ENCODE results near the gene PIH1D1.

The PIH1D1 gene

DNA sequence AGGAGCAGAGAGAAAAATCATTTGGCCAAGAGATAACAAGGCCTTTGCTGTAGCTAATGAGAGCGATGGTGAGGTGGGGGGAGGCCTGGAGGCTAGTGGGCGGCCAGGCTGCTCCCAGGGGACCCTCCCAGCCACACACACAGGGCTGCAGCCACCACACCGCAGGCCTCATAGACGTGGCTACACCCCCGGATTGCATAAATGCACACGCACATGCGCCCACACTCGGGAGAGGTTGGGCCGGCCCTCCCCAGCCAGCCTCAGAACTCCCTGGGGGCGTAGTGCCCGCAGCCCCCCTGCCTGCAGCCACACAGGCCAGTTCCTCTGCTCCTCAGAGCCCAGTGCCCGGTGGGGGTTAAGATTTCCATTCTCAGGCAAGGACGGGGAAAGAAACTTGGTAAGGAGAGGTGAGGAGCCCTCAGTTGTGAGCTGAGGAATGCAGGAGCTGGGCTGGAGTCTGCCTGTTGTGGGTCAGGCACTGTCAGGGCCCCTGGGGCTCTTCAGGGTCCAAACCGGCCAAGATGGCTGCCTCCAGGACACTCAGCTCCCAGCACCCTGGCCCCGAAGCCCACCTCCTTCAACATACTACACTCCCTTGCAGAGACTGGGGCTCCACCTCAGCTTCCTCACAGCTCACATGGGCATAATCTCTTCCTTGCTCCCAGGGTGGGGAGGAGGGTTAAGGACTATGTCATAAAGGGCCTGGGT is 36.4 kb downstream of the PIH1D1 start:
- Histone ChIP-seq H3K18ac (ENCODE audit: low read depth in 1 of 2, low read length in 2 of 2) (no peak overlapping the region), H3K9me3 (ENCODE audit: control insufficient read depth, low read length) (no peaks in the 10 kb centered on the region), H3K4me2 (ENCODE audit: low read length, poor library complexity, severe bottlenecking) (no peak overlapping the region), H3K27ac (ENCODE audit: low read length, poor library complexity, severe bottlenecking) (no peak overlapping the region), H4K91ac (ENCODE audit: low read length) (no peak overlapping the region), H4K8ac (ENCODE audit: low read length) (no peak overlapping the region), H3K4me1 (ENCODE audit: control insufficient read depth, insufficient read depth, low read depth, low read length) (peaks cover 5% of the 10 kb centered on the region), H2BK120ac (ENCODE audit: low read depth, low read length) (no peak overlapping the region), H3K27me3 (ENCODE audit: control insufficient read depth in 1 of 2, insufficient read depth in 1 of 2, low read length in 2 of 2) (peaks cover 17 to 71% of the 10 kb centered on the region in 2 experiments), H3K14ac (ENCODE audit: low read length in 2 of 2) (peak overlapping the region in 1 of 2 experiments; percentile 68), H3K4ac (ENCODE audit: low read depth in 1 of 2, low read length in 2 of 2) (no peak overlapping the region), H2BK15ac (ENCODE audit: low read depth, poor library complexity, severe bottlenecking) (no peak overlapping the region), H2AK5ac (ENCODE audit: low read length, severe bottlenecking) (no peak overlapping the region), H3K9ac (ENCODE audit: low read length) (no peak overlapping the region), H2BK12ac (ENCODE audit: low read length in 2 of 2) (no peak overlapping the region), H2AFZ (ENCODE audit: low read depth, low read length) (no peak overlapping the region), H3K79me1 (replicated peaks; ENCODE audit: low read length, poor library complexity, severe bottlenecking) (no peaks in the 10 kb centered on the region), H3K36me3 (ENCODE audit: control insufficient read depth in 1 of 2, insufficient read depth in 2 of 2, low read depth in 1 of 2, low read length in 2 of 2) (no peaks in the 10 kb centered on the region), H2BK5ac (ENCODE audit: low read depth, low read length, poor library complexity, severe bottlenecking) (no peak overlapping the region), H3K4me3 (ENCODE audit: insufficient read depth in 1 of 2, low read depth in 1 of 2, low read length in 2 of 2) (no peak overlapping the region), H3K23ac (ENCODE audit: low read length in 2 of 2) (peak overlapping the region in 1 of 2 experiments; percentile 46)
- WGBS, result 73% methylated on average over 14 of the region's 15 CpGs
- DNase-seq, result no peak

DNA sequence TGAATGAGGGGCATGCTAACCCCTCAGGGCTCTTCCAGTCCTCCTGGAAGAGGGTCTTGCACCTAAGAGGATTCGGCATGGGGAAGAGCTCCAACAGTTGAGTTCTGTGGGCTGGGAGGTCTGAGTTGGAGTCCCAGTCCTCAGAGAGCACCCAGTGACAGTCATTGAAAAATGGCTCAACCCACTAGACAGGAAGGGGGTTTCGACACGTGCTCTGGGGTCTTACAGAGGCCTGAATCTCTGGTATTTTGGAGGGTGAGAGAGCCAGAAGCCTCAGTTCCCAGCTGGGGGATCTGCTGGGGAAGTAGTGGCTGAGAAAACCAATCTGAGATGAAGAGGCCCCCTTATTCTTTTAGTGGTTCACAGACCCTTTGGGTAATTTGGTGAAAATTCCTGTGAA is 37.4 kb downstream of the PIH1D1 start:
- H3K23ac ChIP-seq (ENCODE audit: low read length in 2 of 2), result no peak overlapping the region
- H3K27ac ChIP-seq (ENCODE audit: low read length, poor library complexity, severe bottlenecking), result no peak overlapping the region
- no peak overlapping the region for H3K18ac ChIP-seq (ENCODE audit: low read depth in 1 of 2, low read length in 2 of 2)
- 89% methylated on average over 3 of the region's 3 CpGs for WGBS
- no peak overlapping the region for H3K14ac ChIP-seq (ENCODE audit: low read length in 2 of 2)
- no peak overlapping the region for H2BK5ac ChIP-seq (ENCODE audit: low read depth, low read length, poor library complexity, severe bottlenecking)
- H4K91ac ChIP-seq (ENCODE audit: low read length), result no peak overlapping the region
- H2BK120ac ChIP-seq (ENCODE audit: low read depth, low read length), result no peak overlapping the region
- no peaks in the 10 kb centered on the region for H3K36me3 ChIP-seq (ENCODE audit: control insufficient read depth in 1 of 2, insufficient read depth in 2 of 2, low read depth in 1 of 2, low read length in 2 of 2)
- no peak overlapping the region for H2AFZ ChIP-seq (ENCODE audit: low read depth, low read length)
- H3K9me3 ChIP-seq (ENCODE audit: control insufficient read depth, low read length), result no peaks in the 10 kb centered on the region
- H2BK12ac ChIP-seq (ENCODE audit: low read length in 2 of 2), result no peak overlapping the region
- no peak overlapping the region for H2BK15ac ChIP-seq (ENCODE audit: low read depth, poor library complexity, severe bottlenecking)
- no peak overlapping the region for H3K4ac ChIP-seq (ENCODE audit: low read depth in 1 of 2, low read length in 2 of 2)
- H3K4me3 ChIP-seq (ENCODE audit: insufficient read depth in 1 of 2, low read depth in 1 of 2, low read length in 2 of 2), result no peak overlapping the region
- no peak for DNase-seq
- H3K4me2 ChIP-seq (ENCODE audit: low read length, poor library complexity, severe bottlenecking), result no peak overlapping the region
- no peak overlapping the region for H4K8ac ChIP-seq (ENCODE audit: low read length)
- peaks cover 11% of the 10 kb centered on the region for H3K4me1 ChIP-seq (ENCODE audit: control insufficient read depth, insufficient read depth, low read depth, low read length)
- H3K9ac ChIP-seq (ENCODE audit: low read length), result no peak overlapping the region
- H3K79me1 ChIP-seq (replicated peaks; ENCODE audit: low read length, poor library complexity, severe bottlenecking), result no peaks in the 10 kb centered on the region
- H3K27me3 ChIP-seq (ENCODE audit: control insufficient read depth in 1 of 2, insufficient read depth in 1 of 2, low read length in 2 of 2), result peaks cover 10 to 68% of the 10 kb centered on the region in 2 experiments
- no peak overlapping the region for H2AK5ac ChIP-seq (ENCODE audit: low read length, severe bottlenecking)

DNA sequence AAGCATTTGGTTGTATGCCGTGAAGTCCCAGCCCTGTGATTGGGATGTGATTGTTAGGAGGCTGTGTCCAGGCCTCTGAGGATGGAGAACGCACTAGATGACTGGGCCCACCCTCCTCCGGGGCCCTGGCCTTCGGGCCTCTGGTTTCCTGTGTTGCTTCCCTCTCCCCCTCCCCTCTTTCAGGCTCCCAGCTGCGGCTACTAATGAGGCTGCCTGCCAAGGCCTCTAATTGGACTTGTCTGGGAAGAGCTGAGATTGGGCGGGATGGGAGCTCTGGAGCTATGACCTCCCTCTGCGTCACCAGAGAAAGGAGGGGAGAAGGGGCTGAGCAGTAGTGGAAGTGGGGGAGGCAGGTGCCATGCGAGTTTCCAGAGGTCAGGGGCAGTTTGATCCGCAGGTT is 38.3 kb downstream of the PIH1D1 start:
- Histone ChIP-seq H2BK12ac (ENCODE audit: low read length in 2 of 2) (no peak overlapping the region), H3K4ac (ENCODE audit: low read depth in 1 of 2, low read length in 2 of 2) (no peak overlapping the region), H3K4me3 (ENCODE audit: insufficient read depth in 1 of 2, low read depth in 1 of 2, low read length in 2 of 2) (no peak overlapping the region), H2BK15ac (ENCODE audit: low read depth, poor library complexity, severe bottlenecking) (peak overlapping the region; percentile 33), H2AK5ac (ENCODE audit: low read length, severe bottlenecking) (no peak overlapping the region), H4K91ac (ENCODE audit: low read length) (no peak overlapping the region), H3K9me3 (ENCODE audit: control insufficient read depth, low read length) (no peaks in the 10 kb centered on the region), H3K27me3 (ENCODE audit: control insufficient read depth in 1 of 2, insufficient read depth in 1 of 2, low read length in 2 of 2) (peaks cover 10 to 67% of the 10 kb centered on the region in 2 experiments), H4K8ac (ENCODE audit: low read length) (no peak overlapping the region), H3K79me1 (replicated peaks; ENCODE audit: low read length, poor library complexity, severe bottlenecking) (no peaks in the 10 kb centered on the region), H2BK120ac (ENCODE audit: low read depth, low read length) (no peak overlapping the region), H2BK5ac (ENCODE audit: low read depth, low read length, poor library complexity, severe bottlenecking) (no peak overlapping the region), H3K36me3 (ENCODE audit: control insufficient read depth in 1 of 2, insufficient read depth in 2 of 2, low read depth in 1 of 2, low read length in 2 of 2) (no peaks in the 10 kb centered on the region), H3K4me1 (ENCODE audit: control insufficient read depth, insufficient read depth, low read depth, low read length) (peaks cover 15% of the 10 kb centered on the region), H3K23ac (ENCODE audit: low read length in 2 of 2) (no peak overlapping the region), H3K9ac (ENCODE audit: low read length) (no peak overlapping the region), H3K18ac (ENCODE audit: low read depth in 1 of 2, low read length in 2 of 2) (no peak overlapping the region), H3K14ac (ENCODE audit: low read length in 2 of 2) (peak overlapping the region in 1 of 2 experiments; percentile 26), H3K27ac (ENCODE audit: low read length, poor library complexity, severe bottlenecking) (no peak overlapping the region), H2AFZ (ENCODE audit: low read depth, low read length) (no peak overlapping the region), H3K4me2 (ENCODE audit: low read length, poor library complexity, severe bottlenecking) (no peak overlapping the region)
- no peak for DNase-seq
- WGBS, result 34% methylated on average over 7 of the region's 9 CpGs

DNA sequence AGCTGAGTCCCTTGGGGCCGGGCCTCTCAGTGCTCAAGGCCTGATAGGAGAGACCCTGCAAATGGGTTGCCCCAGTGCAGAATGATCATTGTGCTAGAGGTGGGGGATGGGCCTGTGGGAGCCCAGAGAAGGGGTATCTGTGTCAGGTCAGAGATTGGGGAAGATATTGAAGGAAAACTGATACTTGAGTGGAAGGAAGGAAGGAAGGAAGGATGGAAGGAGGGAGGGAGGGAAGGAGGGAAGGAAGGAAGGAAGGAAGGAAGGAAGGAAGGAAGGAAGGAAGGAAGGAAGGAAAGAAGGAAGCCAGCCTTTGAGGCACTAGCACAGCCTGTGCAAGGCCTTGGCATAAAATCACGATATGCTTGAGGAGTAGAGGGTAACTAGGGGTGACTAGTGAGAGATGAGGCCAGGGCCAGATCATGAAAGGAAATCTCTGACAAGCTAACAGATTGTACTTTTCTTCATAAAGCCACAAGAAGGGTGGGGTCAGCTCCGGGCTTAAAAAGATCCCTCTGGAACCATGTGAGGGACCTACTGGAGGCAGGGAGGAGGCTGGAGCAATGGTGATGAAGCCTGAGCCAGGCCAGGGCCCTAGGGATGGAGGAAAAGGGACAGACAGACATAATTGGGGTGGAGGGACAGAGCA is 39.8 kb downstream of the PIH1D1 start:
- Histone ChIP-seq H3K4me2 (ENCODE audit: low read length, poor library complexity, severe bottlenecking) (no peak overlapping the region), H2BK5ac (ENCODE audit: low read depth, low read length, poor library complexity, severe bottlenecking) (no peak overlapping the region), H3K4me3 (ENCODE audit: insufficient read depth in 1 of 2, low read depth in 1 of 2, low read length in 2 of 2) (no peak overlapping the region), H3K9ac (ENCODE audit: low read length) (no peak overlapping the region), H2AK5ac (ENCODE audit: low read length, severe bottlenecking) (no peak overlapping the region), H3K27me3 (ENCODE audit: control insufficient read depth in 1 of 2, insufficient read depth in 1 of 2, low read length in 2 of 2) (peaks cover 4 to 60% of the 10 kb centered on the region in 2 experiments), H3K9me3 (ENCODE audit: control insufficient read depth, low read length) (no peaks in the 10 kb centered on the region), H2BK15ac (ENCODE audit: low read depth, poor library complexity, severe bottlenecking) (no peak overlapping the region), H3K4me1 (ENCODE audit: control insufficient read depth, insufficient read depth, low read depth, low read length) (peaks cover 20% of the 10 kb centered on the region), H3K14ac (ENCODE audit: low read length in 2 of 2) (no peak overlapping the region), H3K27ac (ENCODE audit: low read length, poor library complexity, severe bottlenecking) (no peak overlapping the region), H3K4ac (ENCODE audit: low read depth in 1 of 2, low read length in 2 of 2) (no peak overlapping the region), H2BK120ac (ENCODE audit: low read depth, low read length) (no peak overlapping the region), H3K18ac (ENCODE audit: low read depth in 1 of 2, low read length in 2 of 2) (no peak overlapping the region), H2BK12ac (ENCODE audit: low read length in 2 of 2) (no peak overlapping the region), H3K79me1 (replicated peaks; ENCODE audit: low read length, poor library complexity, severe bottlenecking) (no peaks in the 10 kb centered on the region), H4K8ac (ENCODE audit: low read length) (no peak overlapping the region), H2AFZ (ENCODE audit: low read depth, low read length) (no peak overlapping the region), H3K23ac (ENCODE audit: low read length in 2 of 2) (no peak overlapping the region), H4K91ac (ENCODE audit: low read length) (no peak overlapping the region), H3K36me3 (ENCODE audit: control insufficient read depth in 1 of 2, insufficient read depth in 2 of 2, low read depth in 1 of 2, low read length in 2 of 2) (no peaks in the 10 kb centered on the region)
- WGBS, result 85% methylated on average over 3 of the region's 3 CpGs
- DNase-seq, result no peak
